Activated CD4-positive, alpha-beta T cell treated with anti-CD3 and anti-CD28 coated beads, Interleukin-10, Interleukin-2, amounts not matched to agents 100 ng/mL and 50 ng/mL, durations not matched to agents 16 hours and 8 hours (primary cell): ENCODE results near the gene CA9.

Experiments
- DNase-seq: peaks from one replicate; pipeline ENCODE4 v3.0.0-alpha.2; 2020

Gene CA9

GRCh38 chr9:35695943-35696401 is 22.2 kb downstream of the CA9 start:
- no peak for DNase-seq

DNA sequence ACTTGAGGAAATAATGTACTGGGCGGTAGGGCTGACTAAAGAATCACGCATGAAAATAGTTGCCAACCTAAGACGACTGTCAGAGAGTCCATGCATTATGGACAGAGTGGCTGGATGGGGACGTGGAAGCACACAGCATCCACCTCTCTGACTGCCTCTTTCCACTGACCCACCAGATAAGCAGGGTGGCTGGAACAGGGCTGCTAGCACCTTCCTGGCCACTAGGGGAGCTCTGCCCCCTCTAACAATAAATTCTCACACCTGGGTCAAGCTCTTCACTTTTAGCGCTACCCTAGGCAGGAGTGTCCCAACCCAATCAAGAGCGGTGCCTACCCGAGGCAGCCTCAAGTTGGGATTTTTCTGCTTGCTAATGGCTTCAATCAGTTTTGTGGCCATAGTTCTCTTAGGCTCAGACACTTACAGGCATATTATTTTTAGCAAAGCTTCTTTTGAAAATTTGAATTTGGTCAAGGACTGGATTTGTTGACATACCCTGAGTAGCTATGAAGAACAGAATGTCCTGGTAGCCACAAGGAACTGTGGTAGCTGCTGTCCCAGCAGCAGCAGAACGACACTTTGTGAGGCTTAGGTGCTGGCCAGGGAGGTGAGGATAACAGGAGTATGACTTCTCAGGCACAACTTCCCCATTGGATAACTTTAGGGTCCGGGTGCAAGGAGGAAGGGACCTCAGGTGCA is 22.9 kb downstream of the CA9 start:
- peak; percentile 66 for DNase-seq

GRCh38 chr9:35697486-35697885 is 23.8 kb downstream of the CA9 start:
- DNase-seq, result no peak

DNA sequence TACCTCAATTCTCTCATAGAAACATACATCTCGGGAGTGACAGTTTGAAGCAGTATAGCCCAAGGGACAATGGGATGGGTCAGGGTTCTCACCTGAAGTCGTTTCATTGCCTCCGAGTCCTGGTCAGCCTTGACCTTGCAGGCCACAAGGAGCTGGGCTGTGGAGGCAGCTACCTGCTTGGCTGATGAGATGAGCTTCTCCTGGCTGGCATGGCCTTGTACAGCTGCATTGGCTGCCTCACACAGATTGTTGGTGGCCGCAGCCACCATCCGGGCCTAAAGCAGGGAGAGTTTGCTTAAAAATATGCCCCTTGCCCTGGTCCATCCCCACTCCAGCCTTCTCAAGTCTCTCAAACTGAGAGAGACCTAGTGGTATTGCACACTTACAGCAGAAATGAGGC is 24.5 kb downstream of the CA9 start:
- DNase-seq, result no peak

DNA sequence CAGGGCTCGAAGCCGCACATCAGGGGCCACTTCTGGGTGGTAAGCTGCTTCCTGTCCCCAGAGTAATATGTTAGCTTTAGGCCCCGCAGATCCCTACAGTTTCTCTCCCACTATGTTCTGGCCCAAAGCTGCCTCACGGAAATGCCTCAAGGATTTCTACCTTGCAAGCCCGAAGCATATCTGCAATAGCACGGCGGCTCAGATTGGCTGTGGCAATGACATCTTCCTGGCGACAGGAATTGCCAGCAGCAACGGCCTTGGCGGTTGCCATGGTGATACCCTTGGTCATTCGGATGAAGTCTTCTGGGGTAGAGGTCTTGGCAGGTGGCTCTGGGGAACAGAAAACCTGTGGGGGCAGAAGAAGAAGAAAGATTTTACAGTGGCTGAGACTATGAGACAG is 26.3 kb downstream of the CA9 start:
- no peak for DNase-seq

GRCh38 chr9:35700942-35701341 is 27.2 kb downstream of the CA9 start:
- no peak for DNase-seq

DNA sequence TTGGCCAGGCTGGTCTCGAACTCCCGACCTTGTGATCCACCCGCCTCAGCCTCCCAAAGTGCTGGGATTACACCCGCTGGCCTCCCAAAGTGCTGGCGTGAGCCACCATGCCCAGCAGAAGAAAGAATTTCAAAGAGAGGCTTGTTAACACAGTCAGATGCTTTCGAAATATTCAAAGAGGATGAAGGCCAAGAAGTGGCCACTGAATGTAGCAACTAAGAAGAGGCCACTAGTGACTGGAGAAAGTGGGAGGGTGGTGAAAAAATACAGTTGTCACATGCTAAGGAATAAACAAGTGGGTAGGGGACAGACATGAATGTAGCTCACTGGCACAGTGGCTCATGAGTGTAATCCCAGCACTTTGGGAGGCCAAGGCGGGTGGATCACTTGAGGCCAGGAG is 29.0 kb downstream of the CA9 start:
- DNase-seq, result no peak

DNA sequence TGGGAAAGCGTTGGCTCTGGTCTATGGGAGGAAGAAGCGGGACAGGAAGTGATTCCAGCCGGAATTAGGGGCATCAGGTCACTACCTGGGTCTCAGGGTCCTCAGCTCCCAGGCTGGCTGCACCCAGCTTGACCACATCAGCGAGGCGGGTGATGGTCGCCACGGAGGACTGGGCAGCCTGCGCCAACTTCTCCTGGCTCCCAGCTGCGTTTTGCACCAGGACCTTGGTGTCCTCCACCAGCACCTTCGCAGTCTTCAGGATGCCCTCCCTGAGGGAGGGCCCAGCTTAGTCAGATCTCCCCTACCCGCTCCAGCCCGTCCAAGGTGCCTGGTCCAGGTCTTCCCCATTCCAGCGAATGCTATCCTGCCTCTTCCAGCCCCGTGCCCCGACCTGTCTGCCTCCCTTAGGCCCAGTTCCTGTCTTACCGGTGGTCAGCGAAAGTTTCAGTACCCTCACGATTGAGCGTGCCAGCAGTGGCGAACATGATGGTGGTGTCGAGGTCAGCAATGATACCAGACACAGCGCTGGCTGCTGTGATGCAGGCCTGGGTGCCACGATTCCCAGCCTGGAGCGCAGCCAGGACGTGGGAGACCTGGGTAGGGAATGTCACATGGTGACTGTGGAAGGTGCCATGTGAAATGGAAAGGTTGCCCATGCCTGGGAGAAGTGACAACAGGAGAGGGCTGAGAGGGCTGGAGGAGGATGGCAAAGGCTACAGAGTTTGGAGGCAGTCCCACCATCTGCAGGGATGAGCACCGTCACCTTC is 30.4 kb downstream of the CA9 start:
- DNase-seq, result no peak

DNA sequence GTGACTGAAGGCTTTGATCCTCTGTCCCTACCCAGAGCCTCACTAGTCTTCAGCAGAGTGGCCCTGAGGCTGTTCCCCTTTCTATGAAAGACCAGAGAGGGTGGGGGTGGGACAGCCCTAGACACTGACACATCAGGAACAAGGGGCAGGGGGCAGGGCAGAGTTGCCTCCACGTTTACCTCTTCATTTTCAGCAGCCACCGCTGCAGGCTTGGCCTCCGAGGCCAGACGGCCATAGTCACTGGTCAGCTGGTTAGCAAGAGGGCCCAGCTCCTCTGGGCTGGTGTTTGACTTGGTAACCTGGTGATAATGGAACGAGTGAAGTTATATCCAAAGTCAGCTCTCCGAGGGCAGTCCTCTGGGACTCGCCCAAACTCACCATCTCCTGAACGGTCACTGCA is 31.6 kb downstream of the CA9 start:
- no peak for DNase-seq

GRCh38 chr9:35705836-35706430 is 32.2 kb downstream of the CA9 start:
- DNase-seq, result no peak

GRCh38 chr9:35706951-35707350 is 33.2 kb downstream of the CA9 start:
- no peak for DNase-seq

DNA sequence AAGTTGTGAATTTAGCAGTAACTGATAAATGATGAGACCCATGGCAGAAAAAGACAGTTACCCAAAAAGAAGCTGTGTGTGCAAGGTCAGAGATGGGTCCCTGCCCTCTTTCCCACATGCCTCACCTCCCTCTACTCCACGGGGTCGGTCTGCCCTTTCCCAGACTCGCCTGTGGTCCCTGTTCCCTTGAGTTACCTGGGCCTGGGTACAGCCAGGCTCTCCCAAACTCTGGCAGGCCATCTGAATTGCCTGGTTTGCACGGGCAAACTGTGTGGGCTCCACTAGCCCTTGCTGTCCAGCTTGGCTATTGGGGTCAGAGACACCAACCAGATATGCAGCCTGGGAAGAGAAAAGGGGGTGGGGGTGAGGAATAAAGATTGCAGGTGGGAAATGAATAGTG is 34.4 kb downstream of the CA9 start:
- DNase-seq, result no peak

GRCh38 chr9:35710818-35711500 is 37.2 kb downstream of the CA9 start:
- no peak for DNase-seq

DNA sequence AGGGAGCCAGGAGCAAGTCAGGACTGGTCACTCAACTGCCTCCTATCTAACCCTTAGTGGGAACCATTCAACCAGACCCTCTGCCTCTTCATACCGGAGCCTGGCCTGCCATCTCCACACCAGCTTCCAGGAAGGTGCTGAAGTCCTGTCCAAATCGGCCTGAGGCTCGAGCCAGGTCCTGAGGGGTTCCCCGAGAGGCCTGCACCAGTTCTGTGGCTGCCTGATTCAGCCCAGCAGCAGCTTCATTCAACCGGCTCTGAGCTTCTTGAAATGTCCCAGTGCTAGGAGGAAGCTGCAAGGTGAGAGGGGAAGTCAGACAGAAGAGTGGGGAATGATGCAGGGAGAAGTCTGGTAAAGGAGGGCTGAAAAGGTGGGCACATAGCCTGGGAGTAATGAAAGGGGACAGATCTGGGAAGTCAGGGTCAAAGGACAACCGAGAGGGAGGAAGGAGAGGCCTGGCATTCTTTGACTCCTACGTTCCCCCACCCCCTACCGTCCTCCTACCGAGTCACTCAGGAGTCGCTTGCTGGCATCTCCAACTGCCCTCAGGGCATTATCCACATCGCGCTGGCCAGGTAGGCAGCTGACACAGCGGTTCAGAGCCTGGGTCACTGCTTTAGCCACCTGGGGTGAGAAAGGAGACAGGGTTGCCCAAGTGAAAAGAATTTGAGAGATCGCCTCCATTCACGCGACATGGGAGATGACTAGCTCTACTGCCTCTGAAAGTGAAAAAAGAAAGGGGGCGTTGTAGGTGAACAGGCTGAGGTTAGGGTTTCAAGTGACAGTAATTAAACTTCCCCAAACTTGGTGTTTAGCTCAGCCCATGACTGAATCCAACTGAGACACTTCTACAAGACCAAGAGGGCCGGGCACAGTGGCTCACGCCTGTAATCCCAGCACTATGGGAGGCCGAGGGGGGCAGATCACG is 38.0 kb downstream of the CA9 start:
- DNase-seq, result no peak

DNA sequence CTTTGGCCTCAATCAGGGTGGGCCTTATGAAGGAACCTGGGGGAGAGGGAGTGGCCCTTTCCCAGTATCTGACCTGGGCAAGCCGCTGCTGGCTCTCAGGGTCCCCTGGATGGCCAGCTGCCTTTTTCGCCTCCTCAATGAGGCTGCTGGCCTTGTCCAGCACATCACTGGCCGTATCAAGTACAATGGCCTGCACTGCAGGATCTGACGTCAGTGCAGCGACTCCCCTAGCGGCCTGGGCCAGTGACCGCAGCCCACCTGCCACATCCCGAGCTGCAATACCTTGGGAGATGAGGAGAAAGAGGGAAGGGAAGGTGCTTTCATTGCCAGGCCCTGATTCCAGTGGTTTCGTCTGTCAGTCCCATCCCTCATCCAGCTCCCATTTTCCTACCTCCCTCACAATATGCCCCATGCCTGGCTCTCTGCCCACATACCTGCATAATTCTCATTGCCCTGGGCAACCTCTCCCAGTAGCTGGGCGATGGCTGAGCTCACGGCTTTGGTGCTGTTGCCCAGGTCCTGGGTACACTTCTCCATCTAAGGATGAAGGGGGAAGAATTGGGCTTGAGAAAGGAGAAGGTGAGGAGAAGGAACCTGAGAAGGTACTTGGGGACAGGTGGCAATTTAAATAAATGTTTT is 39.2 kb downstream of the CA9 start:
- DNase-seq, result no peak

- no peak for DNase-seq
Observed at GRCh38 chr9:35713578-35713977, 39.9 kb downstream of the CA9 start.

DNA sequence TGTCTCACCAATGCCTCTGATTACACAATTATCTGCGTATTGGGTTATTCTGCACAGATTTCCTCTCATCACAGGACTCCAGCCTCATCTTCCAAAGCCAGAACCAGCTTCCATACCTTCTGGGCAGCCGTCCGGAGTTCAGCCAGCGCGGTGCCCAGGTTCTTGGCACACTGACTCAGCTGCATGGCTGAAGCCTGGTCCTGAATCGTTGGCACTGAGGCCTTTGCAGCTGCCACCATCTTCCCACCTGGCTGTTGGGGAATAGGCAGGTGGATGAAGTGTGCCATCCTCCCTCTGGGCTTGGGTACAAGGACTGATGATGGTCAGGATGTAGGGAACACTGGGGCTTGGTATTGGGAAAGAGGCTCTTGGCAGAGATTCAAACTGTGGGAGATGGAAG is 40.4 kb downstream of the CA9 start:
- DNase-seq, result no peak

- no peak for DNase-seq
Observed at GRCh38 chr9:35714579-35715252, 41.0 kb downstream of the CA9 start.

DNA sequence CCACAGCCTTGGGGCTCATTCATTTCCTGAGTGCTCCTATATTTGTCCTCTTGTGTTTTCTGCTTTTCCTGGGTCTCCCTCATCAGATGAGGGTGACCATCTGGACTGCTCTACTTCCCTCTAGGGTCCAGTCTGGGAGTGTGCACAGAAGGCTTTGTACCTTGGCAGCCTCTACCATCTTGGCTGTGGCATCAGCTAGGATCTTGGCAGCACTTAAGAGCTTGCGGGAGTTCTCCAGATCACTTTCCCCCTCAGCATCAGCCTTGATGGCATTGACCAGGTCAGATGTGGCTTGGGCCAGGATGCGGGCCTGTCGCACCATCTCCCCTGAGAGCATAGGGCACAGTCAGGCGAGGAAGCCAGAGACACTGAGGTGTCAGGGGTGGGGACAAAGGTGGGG is 42.5 kb downstream of the CA9 start:
- no peak for DNase-seq

DNA sequence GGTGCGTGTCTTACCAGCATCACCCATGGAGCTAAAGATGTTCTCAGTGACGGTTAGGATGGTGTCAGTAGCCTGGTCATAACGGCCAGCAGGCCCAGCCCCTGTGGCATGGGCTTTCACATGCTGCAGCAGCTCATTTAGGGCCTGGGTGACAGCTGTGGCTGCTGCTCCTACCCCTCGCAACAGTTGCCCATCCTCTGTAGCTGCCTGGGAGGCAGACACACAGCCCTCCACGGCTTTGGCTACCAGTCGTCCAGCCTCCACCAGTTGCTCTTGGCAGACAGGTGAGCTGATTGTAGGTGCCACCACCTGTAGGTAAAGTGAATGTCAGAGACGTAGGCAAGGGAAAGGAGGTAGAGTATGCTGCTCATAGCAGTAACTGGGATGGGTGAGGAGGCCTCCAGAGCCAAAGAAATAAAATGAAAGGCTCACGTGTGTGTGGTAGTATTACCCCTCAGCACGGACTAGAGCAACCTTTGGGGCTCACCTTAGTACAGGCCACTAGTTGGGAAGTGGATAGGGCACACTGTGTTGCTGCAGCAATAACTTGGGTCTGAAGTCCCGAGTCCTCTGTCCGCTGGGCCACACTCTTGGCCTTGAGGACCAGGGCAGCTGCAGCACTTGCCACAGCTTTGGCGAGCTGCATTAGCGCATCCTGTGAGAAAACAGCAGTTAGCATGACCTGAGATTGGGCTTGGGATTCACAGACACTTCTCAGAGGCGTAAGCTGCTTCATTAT is 43.6 kb downstream of the CA9 start:
- DNase-seq, result no peak
